Measurements from ENCODE around the gene RIPPLY2. TPM values are rescaled to one million over a fixed set of nuclear protein-coding genes. Genes with fewer than 3 reads are reported as not detected.

Gene RIPPLY2
- total and polyA plus RNA-seq, 9 of the 15 experiments (the other 6 are each of a cell fraction or from before 2014, with no cell fraction given): not detected

- 72% methylated on average over 4 of the region's 4 CpGs for WGBS (ENCODE audit: insufficient coverage, low coverage, missing lambda C conversion rate)
- peaks cover 43% of the 10 kb centered on the region for H3K79me2 ChIP-seq (ENCODE audit: control insufficient read depth, insufficient read depth, low read length)
- no peak overlapping the region for H3K4me2 ChIP-seq (ENCODE audit: insufficient read depth, low read length)
- no TSS peak for BruUV-seq (replicated peaks)
- ATAC-seq (no peak), DNase-seq (ENCODE audit: extremely low read depth in 1 of 4, low spot score in 3 of 4) (no peak), FAIRE-seq (no peak)
- CTCF ChIA-PET (ENCODE audit: low intra/inter-chr PET ratio): no interaction called here
- H3K36me3 ChIP-seq (ENCODE audit: control insufficient read depth, insufficient read depth, low read length): peaks cover 37% of the 10 kb centered on the region
- H3K27ac ChIP-seq (ENCODE audit: extremely low read depth, low read depth, low read length): no peak overlapping the region
- no peak overlapping the region for H3K4me3 ChIP-seq
- intact Hi-C loops (cut with micrococcal nuclease) (no loop called here), in situ Hi-C loops (cut with MboI) (no loop called here)
- POLR2A ChIA-PET: no interaction called here
- no peaks in the 10 kb centered on the region for H3K9me1 ChIP-seq (ENCODE audit: control insufficient read depth, insufficient read depth, low read length)
- no peaks in the 10 kb centered on the region; the same call in 1 of the 2 replicates for H4K20me1 ChIP-seq (replicated peaks; ENCODE audit: control insufficient read depth, insufficient read depth, low read length)
- H2AFZ ChIP-seq (ENCODE audit: low read depth, low read length): no peak overlapping the region
- no peaks in the 10 kb centered on the region; a peak in 1 of 5 replicates for H3K27me3 ChIP-seq (ENCODE audit: control insufficient read depth in 2 of 2, insufficient read depth in 2 of 2, low read length in 2 of 2)
- no peak for TF ChIP-seq NCOA6 (IDR thresholded peaks at IDR 0.05)
- no peak for TF ChIP-seq DPF2 (IDR thresholded peaks at IDR 0.05)
- TF ChIP-seq BRF2 (IDR thresholded peaks at IDR 0.05; ENCODE audit: borderline replicate concordance, insufficient read depth, insufficient read length): no peak
- no peak for TF ChIP-seq FIP1L1 (IDR thresholded peaks at IDR 0.05; ENCODE audit: low read depth, low read length, poor library complexity, severe bottlenecking)
- peaks cover 3% of the 10 kb centered on the region for H3K9me3 ChIP-seq (replicated peaks; ENCODE audit: control insufficient read depth, insufficient read depth, low read depth, low read length)
- peaks cover 0 to 10% of the 10 kb centered on the region in 2 experiments; a peak in 2 of 5 replicates for H3K4me1 ChIP-seq (replicated peaks in 1 of 2; ENCODE audit: control insufficient read depth in 2 of 2, insufficient read depth in 2 of 2, low read length in 2 of 2)
- no peak overlapping the region for H3K9ac ChIP-seq (ENCODE audit: insufficient read depth in 1 of 2, low read depth in 2 of 2, low read length in 2 of 2)
Measured at GRCh38 chr6:83862776-83863471, 9.8 kb downstream of the RIPPLY2 start.

- no peak for ATAC-seq
- ChIA-PET POLR2A (no interaction called here), CTCF (ENCODE audit: low intra/inter-chr PET ratio) (no interaction called here)
- no peaks in the 10 kb centered on the region for H3K27me3 ChIP-seq (ENCODE audit: control insufficient read depth in 2 of 2, insufficient read depth in 2 of 2, low read length in 2 of 2)
- H3K27ac ChIP-seq (ENCODE audit: extremely low read depth, low read depth, low read length): no peak overlapping the region
- DNase-seq (ENCODE audit: extremely low read depth in 1 of 4, low spot score in 3 of 4): no peak
- H3K9me3 ChIP-seq (replicated peaks; ENCODE audit: control insufficient read depth, insufficient read depth, low read depth, low read length): peaks cover 3% of the 10 kb centered on the region
- H3K36me3 ChIP-seq (ENCODE audit: control insufficient read depth, insufficient read depth, low read length): peaks cover 50% of the 10 kb centered on the region
- no peaks in the 10 kb centered on the region for H3K4me1 ChIP-seq (replicated peaks in 1 of 2; ENCODE audit: control insufficient read depth in 2 of 2, insufficient read depth in 2 of 2, low read length in 2 of 2)
- H4K20me1 ChIP-seq (replicated peaks; ENCODE audit: control insufficient read depth, insufficient read depth, low read length): no peaks in the 10 kb centered on the region
- no peak for TF ChIP-seq MAX (CRISPR knock-in tag; IDR thresholded peaks at IDR 0.05)
- peak; percentile 88 for TF ChIP-seq SPI1 (IDR thresholded peaks at IDR 0.05; ENCODE audit: borderline replicate concordance, low read depth, low read length)
- no TSS peak for BruUV-seq (replicated peaks)
- FAIRE-seq: no peak
- intact Hi-C loops (cut with micrococcal nuclease) (no loop called here), in situ Hi-C loops (cut with MboI) (no loop called here)
- peaks cover 20% of the 10 kb centered on the region for H3K79me2 ChIP-seq (ENCODE audit: control insufficient read depth, insufficient read depth, low read length)
- H3K9me1 ChIP-seq (ENCODE audit: control insufficient read depth, insufficient read depth, low read length): no peaks in the 10 kb centered on the region
- no peak overlapping the region for H3K9ac ChIP-seq (ENCODE audit: insufficient read depth in 1 of 2, low read depth in 2 of 2, low read length in 2 of 2)
- H3K4me2 ChIP-seq (ENCODE audit: insufficient read depth, low read length): no peak overlapping the region
- H3K4me3 ChIP-seq: no peak overlapping the region
- no peak overlapping the region for H2AFZ ChIP-seq (ENCODE audit: low read depth, low read length)
Measured at GRCh38 chr6:83867043-83867442, 13.9 kb downstream of the RIPPLY2 start.
